ENCODE results near the gene RGL2. TPM values are rescaled to one million over a fixed set of nuclear protein-coding genes. Genes with fewer than 3 reads are reported as not detected.

RGL2 gene
- total and polyA plus RNA-seq, 10 of the 15 experiments (the other 5 are each of a cell fraction or from before 2014, with no cell fraction given) = 0.84 to 21.2 (median 6.8) TPM

DNA sequence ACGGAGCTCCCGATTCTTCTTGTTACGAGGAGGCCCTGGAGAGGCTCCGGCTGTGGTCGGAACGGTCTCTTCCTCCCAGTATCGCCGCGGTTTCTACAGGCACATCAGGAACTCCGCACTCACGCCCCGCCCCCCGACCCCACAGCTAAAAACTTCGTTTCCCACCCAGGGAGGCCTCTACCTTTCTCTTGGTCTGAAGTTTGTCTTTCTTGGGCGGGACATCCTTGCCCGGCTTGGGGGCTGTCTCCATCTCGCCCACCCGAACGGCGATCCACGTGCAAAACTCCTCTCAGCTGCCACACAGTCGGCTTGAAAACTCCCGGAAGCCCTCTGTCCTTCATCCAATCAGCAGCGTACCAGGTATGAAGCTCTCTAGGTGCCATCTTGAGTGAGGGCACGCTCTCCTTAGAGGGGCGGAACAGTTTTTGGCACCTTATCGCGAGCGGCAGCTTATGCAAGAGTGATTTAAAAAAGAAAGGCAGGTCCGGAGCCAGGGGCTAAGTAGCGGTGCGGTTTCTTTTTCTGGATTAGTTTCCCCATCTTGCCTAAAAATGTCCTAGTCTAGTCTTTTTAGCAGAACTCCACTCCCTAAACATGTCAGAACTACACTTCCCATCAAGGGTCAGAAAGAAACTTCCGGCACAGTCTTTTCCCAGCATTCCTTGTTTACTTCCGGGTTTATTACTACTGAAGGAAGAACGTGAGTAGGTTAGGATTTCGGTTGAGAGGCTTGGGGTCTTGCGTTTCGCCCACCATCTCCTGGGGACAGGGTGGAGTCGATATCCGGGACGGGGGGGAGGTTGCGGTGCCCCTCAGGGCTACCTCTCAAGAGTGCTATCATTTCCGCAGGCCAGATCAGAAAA lies 9.6 kb downstream of the RGL2 start, which contains the start of the genes PFDN6 and WDR46 (continued):
- peak; percentile 84 for TF ChIP-seq RELB (IDR thresholded peaks at IDR 0.05; ENCODE audit: low read depth)
- TF ChIP-seq ZNF217 (IDR thresholded peaks at IDR 0.05) = no peak
- TF ChIP-seq, protein P1, sequence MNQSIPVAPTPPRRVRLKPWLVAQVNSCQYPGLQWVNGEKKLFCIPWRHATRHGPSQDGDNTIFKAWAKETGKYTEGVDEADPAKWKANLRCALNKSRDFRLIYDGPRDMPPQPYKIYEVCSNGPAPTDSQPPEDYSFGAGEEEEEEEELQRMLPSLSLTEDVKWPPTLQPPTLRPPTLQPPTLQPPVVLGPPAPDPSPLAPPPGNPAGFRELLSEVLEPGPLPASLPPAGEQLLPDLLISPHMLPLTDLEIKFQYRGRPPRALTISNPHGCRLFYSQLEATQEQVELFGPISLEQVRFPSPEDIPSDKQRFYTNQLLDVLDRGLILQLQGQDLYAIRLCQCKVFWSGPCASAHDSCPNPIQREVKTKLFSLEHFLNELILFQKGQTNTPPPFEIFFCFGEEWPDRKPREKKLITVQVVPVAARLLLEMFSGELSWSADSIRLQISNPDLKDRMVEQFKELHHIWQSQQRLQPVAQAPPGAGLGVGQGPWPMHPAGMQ (IDR thresholded peaks at IDR 0.05; ENCODE audit: borderline replicate concordance) = no peak
- peak; percentile 88; the same call in 1 of the 2 replicates for TF ChIP-seq ZNF207 (IDR thresholded peaks at IDR 0.05; ENCODE audit: borderline replicate concordance)
- peak; percentile 41; the same call in 1 of the 2 replicates for TF ChIP-seq NBN (IDR thresholded peaks at IDR 0.05)
- TF ChIP-seq RUNX3 (IDR thresholded peaks at IDR 0.05; ENCODE audit: low read length) = peak; percentile 63
- TF ChIP-seq CBX3 (IDR thresholded peaks at IDR 0.05; ENCODE audit: borderline replicate concordance, low read depth) = no peak
- peak; percentile 91 for TF ChIP-seq FOXK2 (IDR thresholded peaks at IDR 0.05)
- TF ChIP-seq CBFB (IDR thresholded peaks at IDR 0.05; ENCODE audit: low read depth) = peak; percentile 48; the same call in 1 of the 2 replicates
- no peak; the same call in 1 of the 2 replicates for TF ChIP-seq ZNF687 (IDR thresholded peaks at IDR 0.05)
- peak; percentile 66 for TF ChIP-seq CREB1 (IDR thresholded peaks at IDR 0.05; ENCODE audit: low read depth)
- TF ChIP-seq, protein P2, sequence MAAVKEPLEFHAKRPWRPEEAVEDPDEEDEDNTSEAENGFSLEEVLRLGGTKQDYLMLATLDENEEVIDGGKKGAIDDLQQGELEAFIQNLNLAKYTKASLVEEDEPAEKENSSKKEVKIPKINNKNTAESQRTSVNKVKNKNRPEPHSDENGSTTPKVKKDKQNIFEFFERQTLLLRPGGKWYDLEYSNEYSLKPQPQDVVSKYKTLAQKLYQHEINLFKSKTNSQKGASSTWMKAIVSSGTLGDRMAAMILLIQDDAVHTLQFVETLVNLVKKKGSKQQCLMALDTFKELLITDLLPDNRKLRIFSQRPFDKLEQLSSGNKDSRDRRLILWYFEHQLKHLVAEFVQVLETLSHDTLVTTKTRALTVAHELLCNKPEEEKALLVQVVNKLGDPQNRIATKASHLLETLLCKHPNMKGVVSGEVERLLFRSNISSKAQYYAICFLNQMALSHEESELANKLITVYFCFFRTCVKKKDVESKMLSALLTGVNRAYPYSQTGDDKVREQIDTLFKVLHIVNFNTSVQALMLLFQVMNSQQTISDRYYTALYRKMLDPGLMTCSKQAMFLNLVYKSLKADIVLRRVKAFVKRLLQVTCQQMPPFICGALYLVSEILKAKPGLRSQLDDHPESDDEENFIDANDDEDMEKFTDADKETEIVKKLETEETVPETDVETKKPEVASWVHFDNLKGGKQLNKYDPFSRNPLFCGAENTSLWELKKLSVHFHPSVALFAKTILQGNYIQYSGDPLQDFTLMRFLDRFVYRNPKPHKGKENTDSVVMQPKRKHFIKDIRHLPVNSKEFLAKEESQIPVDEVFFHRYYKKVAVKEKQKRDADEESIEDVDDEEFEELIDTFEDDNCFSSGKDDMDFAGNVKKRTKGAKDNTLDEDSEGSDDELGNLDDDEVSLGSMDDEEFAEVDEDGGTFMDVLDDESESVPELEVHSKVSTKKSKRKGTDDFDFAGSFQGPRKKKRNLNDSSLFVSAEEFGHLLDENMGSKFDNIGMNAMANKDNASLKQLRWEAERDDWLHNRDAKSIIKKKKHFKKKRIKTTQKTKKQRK (IDR thresholded peaks at IDR 0.05; ENCODE audit: low read depth, low read length) = no peak
- peak; percentile 98 for TF ChIP-seq SIN3A (IDR thresholded peaks at IDR 0.05; ENCODE audit: low read depth, low read length)
- TF ChIP-seq, protein P3, sequence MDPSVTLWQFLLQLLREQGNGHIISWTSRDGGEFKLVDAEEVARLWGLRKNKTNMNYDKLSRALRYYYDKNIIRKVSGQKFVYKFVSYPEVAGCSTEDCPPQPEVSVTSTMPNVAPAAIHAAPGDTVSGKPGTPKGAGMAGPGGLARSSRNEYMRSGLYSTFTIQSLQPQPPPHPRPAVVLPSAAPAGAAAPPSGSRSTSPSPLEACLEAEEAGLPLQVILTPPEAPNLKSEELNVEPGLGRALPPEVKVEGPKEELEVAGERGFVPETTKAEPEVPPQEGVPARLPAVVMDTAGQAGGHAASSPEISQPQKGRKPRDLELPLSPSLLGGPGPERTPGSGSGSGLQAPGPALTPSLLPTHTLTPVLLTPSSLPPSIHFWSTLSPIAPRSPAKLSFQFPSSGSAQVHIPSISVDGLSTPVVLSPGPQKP (IDR thresholded peaks at IDR 0.05; ENCODE audit: low read depth, low read length) = peak; percentile 60; the same call in 1 of the 2 replicates
- peak; percentile 76 to 86 for TF ChIP-seq BHLHE40 (IDR thresholded peaks at IDR 0.05; ENCODE audit: borderline replicate concordance in 1 of 2, low read depth in 2 of 2, low read length in 1 of 2)
- peak; percentile 69; the same call in 1 of the 2 replicates for TF ChIP-seq CREM (IDR thresholded peaks at IDR 0.05; ENCODE audit: low read depth)
- peak; percentile 80 for TF ChIP-seq POLR2AphosphoS5 (IDR thresholded peaks at IDR 0.05; ENCODE audit: low read length)
- TF ChIP-seq KLF5 (IDR thresholded peaks at IDR 0.05; ENCODE audit: partially characterized antibody) = peak; percentile 68
